KBM-7 (cell line): ENCODE results near the gene ANKRD45.
"Not testable (repeated sequence)": the region's sequence is repeated elsewhere in the genome, so short reads cannot be mapped to it uniquely, and the experiment has no call there.

Experiments used
- DNase-seq: peaks from one replicate; pipeline ENCODE4 v3.0.0-alpha.2; 2015
- in situ Hi-C: fragments of 300-500 bp; cut with MboI; formaldehyde crosslinking; loops from 2 replicates; pipeline ENCODE4 v1.14.3; 2020; ENCODE audit warnings: low sequenced_read_pairs, low pct_unique_long_range_greater_than_20kb, mixed read lengths

ANKRD45 gene

GRCh38 chr1:173581383-173582079 lies 88.1 kb downstream of the ANKRD45 start:
- no peak for DNase-seq
- in situ Hi-C loops: no loop called here

GRCh38 chr1:173580658-173581057 lies 89.0 kb downstream of the ANKRD45 start:
- in situ Hi-C loops: no loop called here
- no peak for DNase-seq

DNA sequence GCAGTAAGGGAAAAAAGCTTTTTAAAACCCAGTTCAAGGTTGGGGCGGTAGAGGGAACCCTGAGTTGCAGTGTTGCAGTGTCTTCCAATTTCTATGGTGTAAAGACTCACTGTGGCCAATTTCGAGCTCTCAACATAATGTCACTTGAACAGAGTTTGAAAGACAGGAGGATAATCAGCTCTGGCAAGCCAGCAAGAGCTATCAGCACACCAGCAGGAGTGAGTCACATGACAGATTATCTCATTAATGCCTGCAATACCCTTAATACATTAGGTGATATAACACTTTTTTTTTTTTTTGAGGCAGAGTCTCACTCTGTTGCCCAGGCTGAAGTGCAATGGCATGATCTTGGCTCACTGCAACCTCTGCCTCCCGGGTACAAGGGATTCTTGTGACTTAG lies 89.6 kb downstream of the ANKRD45 start:
- in situ Hi-C loops: no loop called here
- no peak for DNase-seq

DNA sequence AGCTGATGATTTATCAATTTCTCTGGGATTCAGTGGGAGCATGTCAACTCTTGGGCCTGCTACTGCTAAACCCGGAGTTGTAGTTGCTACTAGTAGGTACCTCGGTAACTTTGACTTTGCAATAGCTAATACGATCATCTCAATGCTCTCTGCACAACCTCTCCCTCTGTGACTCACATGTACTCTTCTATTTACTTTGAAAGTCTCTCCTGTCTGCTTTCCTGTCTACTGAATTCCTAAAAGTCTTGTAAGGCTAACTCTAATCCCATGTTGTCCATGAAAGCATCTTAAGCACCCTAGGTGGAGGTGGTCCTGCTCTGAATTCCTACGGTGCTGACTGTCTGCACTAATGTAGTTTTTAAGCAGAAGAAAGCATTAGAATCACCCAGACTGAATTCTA lies 96.1 kb downstream of the ANKRD45 start:
- in situ Hi-C loops: no loop called here
- no peak for DNase-seq

DNA sequence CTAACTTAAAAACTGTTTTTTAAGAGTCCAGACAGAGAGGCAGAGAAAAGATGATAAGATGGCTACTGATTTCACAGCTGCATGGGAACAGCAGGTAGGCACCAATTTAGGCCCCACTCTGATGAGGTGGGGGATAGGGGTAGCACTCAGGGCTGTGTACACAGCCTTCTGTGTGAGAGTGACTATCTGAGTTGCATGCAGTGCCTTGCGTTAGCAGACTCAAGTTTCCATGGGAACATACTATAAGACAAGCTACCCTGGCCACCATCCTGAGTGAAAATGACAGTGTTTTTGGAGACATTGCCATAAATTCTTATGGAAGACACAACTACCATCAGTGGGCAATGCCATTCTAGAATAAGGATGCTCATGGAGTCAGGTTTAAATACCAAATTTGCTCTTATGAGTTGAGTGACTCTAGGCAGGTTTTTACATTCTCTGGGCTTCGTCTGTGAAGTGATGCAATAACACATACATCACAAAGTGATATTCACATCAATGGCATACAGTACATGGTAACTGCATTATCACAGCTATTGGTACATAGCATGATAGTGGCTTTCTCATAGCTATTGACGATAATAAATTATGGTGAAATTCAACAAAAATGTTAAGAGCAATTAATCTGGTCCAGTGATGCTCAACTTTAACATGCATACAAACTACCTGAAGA lies 97.3 kb downstream of the ANKRD45 start:
- no peak for DNase-seq
- in situ Hi-C loops: no loop called here

- in situ Hi-C loops: no loop called here
- no peak for DNase-seq
These were observed 99.2 kb downstream of the ANKRD45 start for GRCh38 chr1:173570370-173571007.

- no peak for DNase-seq
- in situ Hi-C loops: no loop called here
These were observed 101.2 kb downstream of the ANKRD45 start for GRCh38 chr1:173568483-173568882.

GRCh38 chr1:173563846-173564245 lies 105.8 kb downstream of the ANKRD45 start:
- DNase-seq, in situ Hi-C loops: not testable (repeated sequence)

- DNase-seq: no peak
- in situ Hi-C loops: no loop called here
These were observed 106.8 kb downstream of the ANKRD45 start for GRCh38 chr1:173562813-173563212.

GRCh38 chr1:173561263-173561662 lies 108.4 kb downstream of the ANKRD45 start:
- in situ Hi-C loops: no loop called here
- DNase-seq: no peak

DNA sequence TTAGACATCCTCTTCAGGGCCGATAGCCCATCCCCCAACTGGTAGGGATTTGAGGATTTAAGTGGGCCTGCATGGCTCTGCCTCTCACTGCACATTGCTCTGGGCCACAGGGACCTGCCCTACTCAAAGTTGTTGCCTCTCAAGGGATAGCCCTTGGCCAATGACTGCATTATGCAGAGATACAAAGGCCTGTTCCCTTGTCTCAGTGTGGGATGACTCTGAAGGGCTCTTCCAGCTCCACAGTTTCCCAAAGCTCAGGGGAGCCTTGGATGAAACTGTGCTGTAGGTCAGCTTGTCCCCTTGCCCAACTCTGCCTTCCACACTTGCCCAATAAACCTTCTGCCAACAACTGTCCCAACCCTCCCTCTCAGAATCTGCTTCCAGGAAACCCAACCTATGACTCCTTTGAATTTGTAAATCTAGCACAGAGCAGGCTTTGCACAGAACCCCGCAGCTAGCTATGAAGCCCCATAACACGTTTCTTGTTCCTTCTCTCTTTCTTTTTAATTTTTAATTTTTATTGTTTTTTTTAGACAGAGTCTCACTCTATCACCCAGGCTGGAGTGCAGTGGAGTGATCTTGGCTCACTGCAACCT lies 109.3 kb downstream of the ANKRD45 start:
- DNase-seq: no peak
- in situ Hi-C loops: no loop called here
